ENCODE measurements around the gene ECM1.

GRCh38 chr1:150487763-150488115 lies 20.2 kb upstream of the ECM1 start:
- TF ChIP-seq CTCF (IDR thresholded peaks at IDR 0.05) (no peak), POLR2A (IDR thresholded peaks at IDR 0.05) (no peak)

All from right lobe of liver (tissue), 4 donors.